K562 (cell line): ENCODE measurements around the gene SEZ6L. TPM values are rescaled to one million over a fixed set of nuclear protein-coding genes. Genes with fewer than 3 reads are reported as not detected.

Source experiments
- ATAC-seq: fragments of 200-7000 bp; cut with Tn5 transposase; 3 replicates; pipeline ENCODE4 v1.9.1; 2020; ENCODE audit warnings: moderate library complexity
- BruUV-seq: library from RNA; stranded (reverse); fragments of 400-500 nt; replicated peaks from 2 replicates; lab custom pipeline; 2021; lab: Mats Ljungman, UMichigan
- CTCF ChIA-PET: fragments of 300-600 bp; formaldehyde crosslinking; extraction: SDS; loops from one replicate; lab custom pipeline; 2021; ENCODE audit warnings: low intra/inter-chr PET ratio; lab: Yijun Ruan, JAX
- POLR2A ChIA-PET: fragments of 300-600, 350-650 bp; sonication (Branson Sonifier 250); formaldehyde crosslinking; extraction: SDS; loops from one replicate; lab custom pipeline; 2021; ENCODE audit warnings: antibody characterized with exemption, inconsistent platforms; lab: Yijun Ruan, JAX
- DNase-seq, 4 experiments: peaks; one replicate each; pipeline versions ENCODE4 v3.0.0 to v3.0.0-alpha.2; 2011 to 2018; ENCODE audit warnings: low spot score in 3 of 4, mixed read lengths in 3 of 4; ENCODE audit errors: extremely low read depth in 1 of 4
- FAIRE-seq: peaks from 2 replicates; lab custom pipeline; 2011; peaks lifted over from hg19 to GRCh38; lab: Jason Lieb, UNC
- H2AFZ ChIP-seq: 2 replicates; pipeline ENCODE4 v1.6.0; 2011; ENCODE audit warnings: low read depth, low read length, control low read depth, inconsistent platforms
- H3K27ac ChIP-seq: fragments of 200-600 bp; 3 replicates; pipeline ENCODE4 v1.8.0; 2011; ENCODE audit warnings: low read depth, mild to moderate bottlenecking, control low read depth, inconsistent platforms, low read length, moderate library complexity, mixed read lengths; ENCODE audit errors: extremely low read depth
- H3K27me3 ChIP-seq, 2 experiments: fragments of 300-600 bp in 1 of 2; 2 replicates in 1 of 2; 3 replicates in 1 of 2; pipeline versions ENCODE4 v1.6.0 to v1.8.0; 2011; ENCODE audit warnings: inconsistent platforms in 2 of 2, low read length in 2 of 2, mild to moderate bottlenecking in 1 of 2, mixed read lengths in 1 of 2, moderate library complexity in 1 of 2; ENCODE audit not compliant: control insufficient read depth in 2 of 2, insufficient read depth in 2 of 2
- H3K36me3 ChIP-seq: fragments of 300-600 bp; 3 replicates; pipeline ENCODE4 v1.8.0; 2011; ENCODE audit warnings: mild to moderate bottlenecking, low read length, inconsistent platforms; ENCODE audit not compliant: control insufficient read depth, insufficient read depth
- H3K4me1 ChIP-seq, 2 experiments: fragments of 200-600 bp in 1 of 2; replicated peaks in 1 of 2; 2 replicates in 1 of 2; 3 replicates in 1 of 2; pipeline versions ENCODE4 v1.5.1 to v1.8.0; 2011; ENCODE audit warnings: inconsistent platforms in 2 of 2, low read length in 2 of 2, mild to moderate bottlenecking in 1 of 2, mixed read lengths in 1 of 2, moderate library complexity in 1 of 2; ENCODE audit not compliant: control insufficient read depth in 2 of 2, insufficient read depth in 2 of 2
- H3K4me2 ChIP-seq: 2 replicates; pipeline ENCODE4 v1.6.1; 2011; ENCODE audit warnings: low read length, control low read depth, inconsistent platforms, mixed read lengths; ENCODE audit not compliant: insufficient read depth
- H3K4me3 ChIP-seq: fragments of 200-600 bp; sonication (generic), shearing (Covaris generic); 2 replicates; pipeline ENCODE4 v1.5.1; 2016; ENCODE audit warnings: control low read depth, inconsistent platforms
- H3K79me2 ChIP-seq: fragments of 200-600 bp; 3 replicates; pipeline ENCODE4 v1.8.0; 2011; ENCODE audit warnings: low read length, inconsistent platforms; ENCODE audit not compliant: control insufficient read depth, insufficient read depth
- H3K9ac ChIP-seq, 2 experiments: 2 replicates each; pipeline versions ENCODE4 v1.6.0 to v1.6.1; 2011; ENCODE audit warnings: low read depth in 2 of 2, low read length in 2 of 2, control low read depth in 1 of 2, inconsistent platforms in 1 of 2, mild to moderate bottlenecking in 1 of 2, mixed read lengths in 1 of 2; ENCODE audit not compliant: insufficient read depth in 1 of 2
- H3K9me1 ChIP-seq: one replicate; pipeline ENCODE4 v1.6.0; 2011; ENCODE audit warnings: inconsistent platforms, mild to moderate bottlenecking, low read length, moderate library complexity; ENCODE audit not compliant: control insufficient read depth, insufficient read depth
- H3K9me3 ChIP-seq: replicated peaks from 2 replicates; pipeline ENCODE4 v1.5.1; 2011; ENCODE audit warnings: low read depth, low read length, inconsistent platforms; ENCODE audit not compliant: control insufficient read depth, insufficient read depth
- H4K20me1 ChIP-seq: replicated peaks from 2 replicates; pipeline ENCODE4 v1.6.1; 2011; ENCODE audit warnings: low read length, inconsistent platforms, mixed read lengths; ENCODE audit not compliant: control insufficient read depth, insufficient read depth
- CEBPB ChIP-seq: fragments of 450-650 bp; IDR thresholded peaks from 2 replicates; pipeline ENCODE4 v1.6.1; 2016; ENCODE audit warnings: missing genetic modification characterization, missing compliant biosample characterization
- DMBX1 ChIP-seq: fragments of 250-450 bp; sonication (Bioruptor Pico); IDR thresholded peaks from 2 replicates; pipeline ENCODE4 v1.8.0; 2022; ENCODE audit warnings: inconsistent platforms, mild to moderate bottlenecking, moderate library complexity, borderline replicate concordance
- MED1 ChIP-seq: sonication (generic); formaldehyde crosslinking; IDR thresholded peaks from 2 replicates; pipeline ENCODE4 v1.8.1; 2023; ENCODE audit warnings: missing genetic modification reagents, borderline replicate concordance
- NCOA6 ChIP-seq: fragments of 450-650 bp; IDR thresholded peaks from 2 replicates; pipeline ENCODE4 v1.6.1; 2017; ENCODE audit warnings: mild to moderate bottlenecking
- ZNF449 ChIP-seq: fragments of 250-450 bp; sonication (Bioruptor Pico); IDR thresholded peaks from 2 replicates; pipeline ENCODE4 v1.8.0; 2022; ENCODE audit warnings: moderate library complexity, mild to moderate bottlenecking, inconsistent platforms
- WGBS: fragments of 100-300 bp; shearing (Covaris generic); methylation state at CpG from one replicate; pipeline ENCODE4 v1.1.6; 2016; ENCODE audit warnings: low coverage, mixed read lengths; ENCODE audit not compliant: insufficient coverage; ENCODE audit errors: missing lambda C conversion rate; 5-methylcytosine and 5-hydroxymethylcytosine counted together
- in situ Hi-C: fragments of 300-500 bp; cut with MboI; formaldehyde crosslinking; loops from 4 replicates; pipeline ENCODE4 v1.15.0; 2018; ENCODE audit warnings: inconsistent platforms, mixed read lengths
- intact Hi-C: fragments of 100-400 bp; cut with micrococcal nuclease; formaldehyde crosslinking; loops from 2 replicates; pipeline ENCODE4 v1.14.2; 2022
- polyA plus RNA-seq, 8 experiments: library from polyadenylated mRNA; depleted of rRNA in 4 of 8; stranded (reverse) in 5 of 8; unstranded in 3 of 8; fragments of >200 nt; fragmentation: Nextera tagmentation in 2 of 8; fragmentation: Illumina TruSeq in 1 of 8; extraction: Ambion mirVana in 2 of 8; extraction: Trizol in 1 of 8; gene quantifications; 2 replicates each; pipeline versions ENCODE4 v1.2.1 to v1.2.3, GENCODE V29; 2011 to 2014; ENCODE audit warnings: inconsistent platforms in 1 of 8, missing spikeins in 1 of 8
- total RNA-seq, 7 experiments: library from RNA; depleted of rRNA in 6 of 7; stranded (reverse); fragments of >200 nt in 6 of 7; fragmentation: Illumina TruSeq in 2 of 7; extraction: Trizol in 2 of 7; gene quantifications; 2 replicates each; pipeline versions ENCODE4 v1.2.1 to v1.2.3, GENCODE V29; 2011 to 2021; ENCODE audit warnings: low replicate concordance in 1 of 7

The SEZ6L gene
- total and polyA plus RNA-seq, 9 of the 15 experiments (the other 6 are each of a cell fraction or from before 2014, with no cell fraction given), result not detected

- FAIRE-seq (no peak), DNase-seq (no peak)
- intact Hi-C loops (no loop called here), in situ Hi-C loops (no loop called here)
- H3K27me3 ChIP-seq, result peaks cover 2 to 8% of the 10 kb centered on the region in 2 experiments; a peak in 3 of 5 replicates
- H3K79me2 ChIP-seq, result no peaks in the 10 kb centered on the region
- no peak overlapping the region for H3K4me2 ChIP-seq
- H3K4me3 ChIP-seq, result no peak overlapping the region
- H3K9me1 ChIP-seq, result no peaks in the 10 kb centered on the region
- H3K9ac ChIP-seq, result no peak overlapping the region
- CTCF ChIA-PET, result no interaction called here
- no peak overlapping the region for H2AFZ ChIP-seq
- no peaks in the 10 kb centered on the region for H4K20me1 ChIP-seq
- 0% methylated on average over 7 of the region's 7 CpGs for WGBS
- H3K9me3 ChIP-seq, result no peaks in the 10 kb centered on the region
- TF ChIP-seq NCOA6, result no peak
- TF ChIP-seq, all 486 proteins: peak for 0
- POLR2A ChIA-PET, result interaction anchor here (0.7 kb wide), 1 partner anchor 1002 kb away, joined by 3 read pairs; no protein-coding TSS in a partner anchor
- Histone ChIP-seq H3K27ac (no peak overlapping the region), H3K4me1 (no peaks in the 10 kb centered on the region), H3K36me3 (no peaks in the 10 kb centered on the region)
- ATAC-seq, result no peak
- no TSS peak for BruUV-seq
These were observed 214.8 kb downstream of the SEZ6L start for GRCh38 chr22:26383968-26384556.

GRCh38 chr22:26385164-26385563, 215.9 kb downstream of the SEZ6L start:
- ChIA-PET POLR2A (no interaction called here), CTCF (no interaction called here)
- WGBS, result 0% methylated on average over 1 of the region's 1 CpG
- BruUV-seq, result no TSS peak
- peaks cover 2 to 5% of the 10 kb centered on the region in 2 experiments; a peak in 3 of 5 replicates for H3K27me3 ChIP-seq
- no peak for DNase-seq
- no peak for TF ChIP-seq DMBX1 (CRISPR knock-in tag)
- TF ChIP-seq MED1, result no peak
- TF ChIP-seq ZNF449 (CRISPR knock-in tag), result no peak
- no peak for TF ChIP-seq CEBPB (tag)
- H3K4me1 ChIP-seq, result no peaks in the 10 kb centered on the region
- no peak overlapping the region for H3K27ac ChIP-seq
- H4K20me1 ChIP-seq, result no peaks in the 10 kb centered on the region
- ATAC-seq, result no peak
- intact Hi-C loops, result no loop called here
- no peak overlapping the region for H2AFZ ChIP-seq
- H3K79me2 ChIP-seq, result no peaks in the 10 kb centered on the region
- no peak overlapping the region for H3K4me3 ChIP-seq
- H3K36me3 ChIP-seq, result no peaks in the 10 kb centered on the region
- in situ Hi-C loops, result no loop called here
- FAIRE-seq, result no peak
- H3K4me2 ChIP-seq, result no peak overlapping the region
- H3K9me1 ChIP-seq, result no peaks in the 10 kb centered on the region
- H3K9me3 ChIP-seq, result no peaks in the 10 kb centered on the region
- H3K9ac ChIP-seq, result no peak overlapping the region
